ENCODE results near the gene IRF7. TPM values are rescaled to one million over a fixed set of nuclear protein-coding genes. Genes with fewer than 3 reads are reported as not detected.

Gene IRF7
- total and polyA plus RNA-seq, 2 experiments from 2014 or later: 12.3 to 17.3 TPM

DNA sequence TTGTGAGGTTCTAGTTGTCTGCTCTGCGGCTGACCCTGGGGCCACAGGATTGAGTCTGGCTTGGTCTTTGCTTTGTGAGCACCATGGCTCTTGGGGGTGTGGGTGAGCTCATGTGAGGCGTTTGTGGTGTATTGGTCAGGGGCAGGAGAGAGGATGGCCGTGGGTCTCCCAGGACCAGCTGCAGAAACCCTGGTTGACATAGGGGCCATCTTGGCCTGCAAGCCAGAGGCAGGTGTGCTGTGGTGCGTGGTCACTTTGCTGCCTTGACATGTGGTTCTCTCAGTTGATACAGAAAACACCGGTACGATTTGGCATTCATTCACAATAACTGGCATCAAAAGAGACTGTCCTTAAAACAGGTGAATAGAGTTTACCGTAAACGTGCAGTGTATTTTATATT lies 28.2 kb downstream of the IRF7 start:
- H3K27me3 Mint-ChIP-seq (ENCODE audit: insufficient read depth, low read depth, poor library complexity): peaks cover 15% of the 10 kb centered on the region
- no peak overlapping the region for H3K4me3 Mint-ChIP-seq
- H3K9me3 Mint-ChIP-seq: no peaks in the 10 kb centered on the region; the same call in 2 of the 3 replicates
- Histone ChIP-seq H2AFZ (no peak overlapping the region), H3F3A (replicated peaks; ENCODE audit: low read depth) (peaks cover 13% of the 10 kb centered on the region), H3K4me3 (no peak overlapping the region), H3K27me3 (ENCODE audit: insufficient read depth) (no peaks in the 10 kb centered on the region), H3K4me1 (ENCODE audit: insufficient read depth) (no peaks in the 10 kb centered on the region), H3K27ac (ENCODE audit: low read depth) (no peak overlapping the region), H4K20me1 (replicated peaks; ENCODE audit: insufficient read depth) (peaks cover 13% of the 10 kb centered on the region), H3K36me3 (ENCODE audit: insufficient read depth) (peaks cover 20% of the 10 kb centered on the region; the same call in 1 of the 2 replicates), H3K4me2 (no peak overlapping the region), H3K79me2 (replicated peaks; ENCODE audit: insufficient read depth) (peaks cover 27% of the 10 kb centered on the region), H3K9me2 (ENCODE audit: insufficient read depth) (no peaks in the 10 kb centered on the region)
- TF ChIP-seq CREB1 (CRISPR knock-in tag; IDR thresholded peaks at IDR 0.05; ENCODE audit: low read depth) (no peak), EZH2phosphoT487 (IDR thresholded peaks at IDR 0.05; ENCODE audit: unreplicated experiment) (no peak), ZNF331 (CRISPR knock-in tag; IDR thresholded peaks at IDR 0.05; ENCODE audit: low read depth) (no peak), STAT1 (IDR thresholded peaks at IDR 0.05; ENCODE audit: unreplicated experiment) (no peak), NANOG (IDR thresholded peaks at IDR 0.05; ENCODE audit: borderline replicate concordance) (no peak), ZNF114 (CRISPR knock-in tag; IDR thresholded peaks at IDR 0.05) (no peak), POLR2AphosphoS5 (IDR thresholded peaks at IDR 0.05; ENCODE audit: low read depth) (no peak), JUNB (IDR thresholded peaks at IDR 0.05; ENCODE audit: unreplicated experiment) (no peak), EZH2 (IDR thresholded peaks at IDR 0.05; ENCODE audit: low read depth, unreplicated experiment) (no peak)
- TF ChIP-seq, protein P1, sequence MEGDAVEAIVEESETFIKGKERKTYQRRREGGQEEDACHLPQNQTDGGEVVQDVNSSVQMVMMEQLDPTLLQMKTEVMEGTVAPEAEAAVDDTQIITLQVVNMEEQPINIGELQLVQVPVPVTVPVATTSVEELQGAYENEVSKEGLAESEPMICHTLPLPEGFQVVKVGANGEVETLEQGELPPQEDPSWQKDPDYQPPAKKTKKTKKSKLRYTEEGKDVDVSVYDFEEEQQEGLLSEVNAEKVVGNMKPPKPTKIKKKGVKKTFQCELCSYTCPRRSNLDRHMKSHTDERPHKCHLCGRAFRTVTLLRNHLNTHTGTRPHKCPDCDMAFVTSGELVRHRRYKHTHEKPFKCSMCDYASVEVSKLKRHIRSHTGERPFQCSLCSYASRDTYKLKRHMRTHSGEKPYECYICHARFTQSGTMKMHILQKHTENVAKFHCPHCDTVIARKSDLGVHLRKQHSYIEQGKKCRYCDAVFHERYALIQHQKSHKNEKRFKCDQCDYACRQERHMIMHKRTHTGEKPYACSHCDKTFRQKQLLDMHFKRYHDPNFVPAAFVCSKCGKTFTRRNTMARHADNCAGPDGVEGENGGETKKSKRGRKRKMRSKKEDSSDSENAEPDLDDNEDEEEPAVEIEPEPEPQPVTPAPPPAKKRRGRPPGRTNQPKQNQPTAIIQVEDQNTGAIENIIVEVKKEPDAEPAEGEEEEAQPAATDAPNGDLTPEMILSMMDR (conservative IDR thresholded peaks at IDR 0.05; ENCODE audit: low read depth in 2 of 2): no peak
- TF ChIP-seq, protein P2, sequence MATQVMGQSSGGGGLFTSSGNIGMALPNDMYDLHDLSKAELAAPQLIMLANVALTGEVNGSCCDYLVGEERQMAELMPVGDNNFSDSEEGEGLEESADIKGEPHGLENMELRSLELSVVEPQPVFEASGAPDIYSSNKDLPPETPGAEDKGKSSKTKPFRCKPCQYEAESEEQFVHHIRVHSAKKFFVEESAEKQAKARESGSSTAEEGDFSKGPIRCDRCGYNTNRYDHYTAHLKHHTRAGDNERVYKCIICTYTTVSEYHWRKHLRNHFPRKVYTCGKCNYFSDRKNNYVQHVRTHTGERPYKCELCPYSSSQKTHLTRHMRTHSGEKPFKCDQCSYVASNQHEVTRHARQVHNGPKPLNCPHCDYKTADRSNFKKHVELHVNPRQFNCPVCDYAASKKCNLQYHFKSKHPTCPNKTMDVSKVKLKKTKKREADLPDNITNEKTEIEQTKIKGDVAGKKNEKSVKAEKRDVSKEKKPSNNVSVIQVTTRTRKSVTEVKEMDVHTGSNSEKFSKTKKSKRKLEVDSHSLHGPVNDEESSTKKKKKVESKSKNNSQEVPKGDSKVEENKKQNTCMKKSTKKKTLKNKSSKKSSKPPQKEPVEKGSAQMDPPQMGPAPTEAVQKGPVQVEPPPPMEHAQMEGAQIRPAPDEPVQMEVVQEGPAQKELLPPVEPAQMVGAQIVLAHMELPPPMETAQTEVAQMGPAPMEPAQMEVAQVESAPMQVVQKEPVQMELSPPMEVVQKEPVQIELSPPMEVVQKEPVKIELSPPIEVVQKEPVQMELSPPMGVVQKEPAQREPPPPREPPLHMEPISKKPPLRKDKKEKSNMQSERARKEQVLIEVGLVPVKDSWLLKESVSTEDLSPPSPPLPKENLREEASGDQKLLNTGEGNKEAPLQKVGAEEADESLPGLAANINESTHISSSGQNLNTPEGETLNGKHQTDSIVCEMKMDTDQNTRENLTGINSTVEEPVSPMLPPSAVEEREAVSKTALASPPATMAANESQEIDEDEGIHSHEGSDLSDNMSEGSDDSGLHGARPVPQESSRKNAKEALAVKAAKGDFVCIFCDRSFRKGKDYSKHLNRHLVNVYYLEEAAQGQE (IDR thresholded peaks at IDR 0.05; ENCODE audit: unreplicated experiment): no peak
- TF ChIP-seq, protein P3, sequence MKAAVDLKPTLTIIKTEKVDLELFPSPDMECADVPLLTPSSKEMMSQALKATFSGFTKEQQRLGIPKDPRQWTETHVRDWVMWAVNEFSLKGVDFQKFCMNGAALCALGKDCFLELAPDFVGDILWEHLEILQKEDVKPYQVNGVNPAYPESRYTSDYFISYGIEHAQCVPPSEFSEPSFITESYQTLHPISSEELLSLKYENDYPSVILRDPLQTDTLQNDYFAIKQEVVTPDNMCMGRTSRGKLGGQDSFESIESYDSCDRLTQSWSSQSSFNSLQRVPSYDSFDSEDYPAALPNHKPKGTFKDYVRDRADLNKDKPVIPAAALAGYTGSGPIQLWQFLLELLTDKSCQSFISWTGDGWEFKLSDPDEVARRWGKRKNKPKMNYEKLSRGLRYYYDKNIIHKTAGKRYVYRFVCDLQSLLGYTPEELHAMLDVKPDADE (IDR thresholded peaks at IDR 0.05): no peak
- TF ChIP-seq, protein P4, sequence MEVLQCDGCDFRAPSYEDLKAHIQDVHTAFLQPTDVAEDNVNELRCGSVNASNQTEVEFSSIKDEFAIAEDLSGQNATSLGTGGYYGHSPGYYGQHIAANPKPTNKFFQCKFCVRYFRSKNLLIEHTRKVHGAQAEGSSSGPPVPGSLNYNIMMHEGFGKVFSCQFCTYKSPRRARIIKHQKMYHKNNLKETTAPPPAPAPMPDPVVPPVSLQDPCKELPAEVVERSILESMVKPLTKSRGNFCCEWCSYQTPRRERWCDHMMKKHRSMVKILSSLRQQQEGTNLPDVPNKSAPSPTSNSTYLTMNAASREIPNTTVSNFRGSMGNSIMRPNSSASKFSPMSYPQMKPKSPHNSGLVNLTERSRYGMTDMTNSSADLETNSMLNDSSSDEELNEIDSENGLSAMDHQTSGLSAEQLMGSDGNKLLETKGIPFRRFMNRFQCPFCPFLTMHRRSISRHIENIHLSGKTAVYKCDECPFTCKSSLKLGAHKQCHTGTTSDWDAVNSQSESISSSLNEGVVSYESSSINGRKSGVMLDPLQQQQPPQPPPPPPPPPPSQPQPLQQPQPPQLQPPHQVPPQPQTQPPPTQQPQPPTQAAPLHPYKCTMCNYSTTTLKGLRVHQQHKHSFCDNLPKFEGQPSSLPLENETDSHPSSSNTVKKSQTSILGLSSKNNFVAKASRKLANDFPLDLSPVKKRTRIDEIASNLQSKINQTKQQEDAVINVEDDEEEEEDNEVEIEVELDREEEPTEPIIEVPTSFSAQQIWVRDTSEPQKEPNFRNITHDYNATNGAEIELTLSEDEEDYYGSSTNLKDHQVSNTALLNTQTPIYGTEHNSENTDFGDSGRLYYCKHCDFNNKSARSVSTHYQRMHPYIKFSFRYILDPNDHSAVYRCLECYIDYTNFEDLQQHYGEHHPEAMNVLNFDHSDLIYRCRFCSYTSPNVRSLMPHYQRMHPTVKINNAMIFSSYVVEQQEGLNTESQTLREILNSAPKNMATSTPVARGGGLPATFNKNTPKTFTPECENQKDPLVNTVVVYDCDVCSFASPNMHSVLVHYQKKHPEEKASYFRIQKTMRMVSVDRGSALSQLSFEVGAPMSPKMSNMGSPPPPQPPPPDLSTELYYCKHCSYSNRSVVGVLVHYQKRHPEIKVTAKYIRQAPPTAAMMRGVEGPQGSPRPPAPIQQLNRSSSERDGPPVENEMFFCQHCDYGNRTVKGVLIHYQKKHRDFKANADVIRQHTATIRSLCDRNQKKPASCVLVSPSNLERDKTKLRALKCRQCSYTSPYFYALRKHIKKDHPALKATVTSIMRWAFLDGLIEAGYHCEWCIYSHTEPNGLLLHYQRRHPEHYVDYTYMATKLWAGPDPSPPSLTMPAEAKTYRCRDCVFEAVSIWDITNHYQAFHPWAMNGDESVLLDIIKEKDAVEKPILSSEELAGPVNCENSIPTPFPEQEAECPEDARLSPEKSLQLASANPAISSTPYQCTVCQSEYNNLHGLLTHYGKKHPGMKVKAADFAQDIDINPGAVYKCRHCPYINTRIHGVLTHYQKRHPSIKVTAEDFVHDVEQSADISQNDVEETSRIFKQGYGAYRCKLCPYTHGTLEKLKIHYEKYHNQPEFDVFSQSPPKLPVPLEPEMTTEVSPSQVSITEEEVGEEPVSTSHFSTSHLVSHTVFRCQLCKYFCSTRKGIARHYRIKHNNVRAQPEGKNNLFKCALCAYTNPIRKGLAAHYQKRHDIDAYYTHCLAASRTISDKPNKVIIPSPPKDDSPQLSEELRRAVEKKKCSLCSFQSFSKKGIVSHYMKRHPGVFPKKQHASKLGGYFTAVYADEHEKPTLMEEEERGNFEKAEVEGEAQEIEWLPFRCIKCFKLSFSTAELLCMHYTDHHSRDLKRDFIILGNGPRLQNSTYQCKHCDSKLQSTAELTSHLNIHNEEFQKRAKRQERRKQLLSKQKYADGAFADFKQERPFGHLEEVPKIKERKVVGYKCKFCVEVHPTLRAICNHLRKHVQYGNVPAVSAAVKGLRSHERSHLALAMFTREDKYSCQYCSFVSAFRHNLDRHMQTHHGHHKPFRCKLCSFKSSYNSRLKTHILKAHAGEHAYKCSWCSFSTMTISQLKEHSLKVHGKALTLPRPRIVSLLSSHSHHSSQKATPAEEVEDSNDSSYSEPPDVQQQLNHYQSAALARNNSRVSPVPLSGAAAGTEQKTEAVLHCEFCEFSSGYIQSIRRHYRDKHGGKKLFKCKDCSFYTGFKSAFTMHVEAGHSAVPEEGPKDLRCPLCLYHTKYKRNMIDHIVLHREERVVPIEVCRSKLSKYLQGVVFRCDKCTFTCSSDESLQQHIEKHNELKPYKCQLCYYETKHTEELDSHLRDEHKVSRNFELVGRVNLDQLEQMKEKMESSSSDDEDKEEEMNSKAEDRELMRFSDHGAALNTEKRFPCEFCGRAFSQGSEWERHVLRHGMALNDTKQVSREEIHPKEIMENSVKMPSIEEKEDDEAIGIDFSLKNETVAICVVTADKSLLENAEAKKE (CRISPR knock-in tag; IDR thresholded peaks at IDR 0.05): no peak
- DNase-seq (ENCODE audit: low spot score) (no peak), ATAC-seq (no peak)
- no peaks in the 10 kb centered on the region; the same call in 2 of the 3 replicates for H3K4me1 Mint-ChIP-seq
- no peak overlapping the region for H3K27ac Mint-ChIP-seq
- peaks cover 59% of the 10 kb centered on the region for H3K36me3 Mint-ChIP-seq (ENCODE audit: low read depth)
